ENCODE measurements around the gene EDN2. TPM values are rescaled to one million over a fixed set of nuclear protein-coding genes. Genes with fewer than 3 reads are reported as not detected.

The EDN2 gene
- total RNA-seq, result 10 to 100 TPM in 1 of 4 donors, 1 to 10 TPM in 3; 1.2 to 13.0 (median 3.9) TPM

- intact Hi-C loops (cut with DNase I; ENCODE audit: low total_unique reads), result no loop called here
- TF ChIP-seq POLR2A (IDR thresholded peaks at IDR 0.05) (no peak), CTCF (IDR thresholded peaks at IDR 0.05) (no peak)
- 48 to 64% methylated on average over 17 to 20 of the region's 27 CpGs for WGBS, 2 donors
- peak in 1 of 2 donors; percentile 48 for DNase-seq (ENCODE audit: low spot score in 2 of 2)
- no peak within 1 kb of the TSS for H3K4me3 ChIP-seq (ENCODE audit: low read depth, poor library complexity, severe bottlenecking)
These were observed at the start of gene EDN2 for GRCh38 chr1:41484402-41485241. Gene EDN2 (minus strand): TSS chr1:41484683. CDS start chr1:41484601, 82 bp downstream.

- intact Hi-C loops (cut with DNase I; ENCODE audit: low total_unique reads), result loop anchor here (2.0 kb wide), 1 partner anchor 37 kb away; no protein-coding TSS in a partner anchor
- TF ChIP-seq CTCF (IDR thresholded peaks at IDR 0.05) (no peak), POLR2A (IDR thresholded peaks at IDR 0.05) (no peak)
- no peak overlapping the region for H3K4me3 ChIP-seq (ENCODE audit: low read depth, poor library complexity, severe bottlenecking)
- no peak for DNase-seq (ENCODE audit: low spot score in 2 of 2)
- WGBS, 2 donors, result 94 to 97% methylated on average over 5 of the region's 5 CpGs
These were observed 49.2 kb upstream of the EDN2 start for GRCh38 chr1:41533731-41534080.

GRCh38 chr1:41533016-41533730 is 48.7 kb upstream of the EDN2 start:
- no peak overlapping the region for H3K4me3 ChIP-seq (ENCODE audit: low read depth, poor library complexity, severe bottlenecking)
- peak in 1 of 2 donors; percentile 65 for DNase-seq (ENCODE audit: low spot score in 2 of 2)
- 93 to 94% methylated on average over 12 of the region's 12 CpGs for WGBS, 2 donors
- intact Hi-C loops (cut with DNase I; ENCODE audit: low total_unique reads), result no loop called here
- no peak for TF ChIP-seq CTCF (IDR thresholded peaks at IDR 0.05)
- no peak for TF ChIP-seq POLR2A (IDR thresholded peaks at IDR 0.05)

GRCh38 chr1:41532206-41532975 is 47.9 kb upstream of the EDN2 start:
- 91 to 94% methylated on average over 8 of the region's 8 CpGs for WGBS, 2 donors
- intact Hi-C loops (cut with DNase I; ENCODE audit: low total_unique reads), result no loop called here
- no peak overlapping the region for H3K4me3 ChIP-seq (ENCODE audit: low read depth, poor library complexity, severe bottlenecking)
- TF ChIP-seq POLR2A (IDR thresholded peaks at IDR 0.05), result no peak
- TF ChIP-seq CTCF (IDR thresholded peaks at IDR 0.05), result no peak
- peak in 1 of 2 donors; percentile 60 for DNase-seq (ENCODE audit: low spot score in 2 of 2)

- intact Hi-C loops (cut with DNase I; ENCODE audit: low total_unique reads), result no loop called here
- no peak for TF ChIP-seq CTCF (IDR thresholded peaks at IDR 0.05)
- no peak for TF ChIP-seq POLR2A (IDR thresholded peaks at IDR 0.05)
- WGBS, 2 donors, result 89 to 92% methylated on average over 5 of the region's 5 CpGs
- DNase-seq (ENCODE audit: low spot score in 2 of 2), result peak in 1 of 2 donors; percentile 46
- no peak overlapping the region for H3K4me3 ChIP-seq (ENCODE audit: low read depth, poor library complexity, severe bottlenecking)
These were observed 45.9 kb upstream of the EDN2 start for GRCh38 chr1:41530411-41530810.

All from lower leg skin (tissue), 4 donors.